B cell (primary cell): ENCODE data around the gene SYNE1. TPM values are rescaled to one million over a fixed set of nuclear protein-coding genes. Genes with fewer than 3 reads are reported as not detected.

Experiments used
- ATAC-seq: fragments of 200-7000 bp; cut with Tn5 transposase; one replicate; pipeline ENCODE4 v1.10.0; 2021; ENCODE audit warnings: low read depth, mild to moderate bottlenecking, moderate number of reproducible peaks, moderate library complexity
- CTCF ChIA-PET: fragments of 350-600 bp; sonication (Branson Sonifier 250); formaldehyde crosslinking; loops from one replicate; lab custom pipeline; 2021; ENCODE audit warnings: antibody characterized with exemption, inconsistent platforms; lab: Charles Lee
- POLR2A ChIA-PET: fragments of 350-600 bp; sonication (Branson Sonifier 250); formaldehyde crosslinking; loops from one replicate; lab custom pipeline; 2021; ENCODE audit warnings: antibody characterized with exemption; lab: Charles Lee
- DNase-seq: peaks from one replicate; pipeline ENCODE4 v3.0.0; 2013
- H2AFZ ChIP-seq: 2 replicates; pipeline ENCODE4 v1.6.1; 2012; ENCODE audit warnings: mild to moderate bottlenecking, low read depth, low read length; ENCODE audit not compliant: insufficient read depth, poor library complexity, severe bottlenecking
- H3K27ac ChIP-seq, 2 donors: 1 replicate in 1 of 2; 2 replicates in 1 of 2; pipeline ENCODE4 v1.5.1; 2012 to 2013; ENCODE audit warnings: low read length in 2 of 2, mild to moderate bottlenecking in 2 of 2, moderate library complexity in 1 of 2
- H3K27me3 ChIP-seq, 4 experiments: fragments of 200-600 bp in 1 of 4; sonication (generic) in 1 of 4; replicated peaks in 1 of 4; 1 replicate in 2 of 4; 2 replicates in 2 of 4; pipeline versions ENCODE4 v1.6.1 to v1.7.0; 2013 to 2016; ENCODE audit warnings: low read length in 3 of 4, mild to moderate bottlenecking in 2 of 4, mixed read lengths in 1 of 4, moderate library complexity in 1 of 4; ENCODE audit not compliant: insufficient read depth in 4 of 4, control insufficient read depth in 3 of 4; ENCODE audit errors: control extremely low read depth in 1 of 4
- H3K36me3 ChIP-seq, 2 experiments: replicated peaks in 1 of 2; 1 replicate in 1 of 2; 2 replicates in 1 of 2; pipeline versions ENCODE4 v1.6.1 to v1.7.1; 2013; ENCODE audit warnings: low read length in 1 of 2; ENCODE audit not compliant: insufficient read depth in 2 of 2, control insufficient read depth in 1 of 2; ENCODE audit errors: control extremely low read depth in 1 of 2, extremely low read depth in 1 of 2
- H3K4me1 ChIP-seq, 2 donors: fragments of 200-600 bp in 1 of 2; sonication (generic) in 1 of 2; 1 replicate in 1 of 2; 2 replicates in 1 of 2; pipeline versions ENCODE4 v1.5.1 to v1.6.1; 2013 to 2017; ENCODE audit warnings: low read length in 2 of 2; ENCODE audit not compliant: control insufficient read depth in 2 of 2, insufficient read depth in 2 of 2
- H3K4me2 ChIP-seq: replicated peaks from 2 replicates; pipeline ENCODE3; 2012; ENCODE audit warnings: mild to moderate bottlenecking, low read depth, low read length; ENCODE audit not compliant: poor library complexity, severe bottlenecking
- H3K4me3 ChIP-seq, 5 experiments: fragments of 200-600 bp in 1 of 5; sonication (generic) in 1 of 5; 1 replicate in 3 of 5; 2 replicates in 2 of 5; pipeline versions ENCODE4 v1.5.1 to v1.7.0; 2011 to 2016; ENCODE audit warnings: low read length in 4 of 5, mild to moderate bottlenecking in 4 of 5, low read depth in 2 of 5, control low read depth in 1 of 5, moderate library complexity in 1 of 5; ENCODE audit not compliant: insufficient read depth in 1 of 5; ENCODE audit errors: control extremely low read depth in 1 of 5, extremely low read depth in 1 of 5
- H3K79me2 ChIP-seq: fragments of 200-600 bp; sonication (generic); one replicate; pipeline ENCODE4 v1.6.0; 2016; ENCODE audit warnings: low read length; ENCODE audit not compliant: control insufficient read depth, insufficient read depth
- H3K9ac ChIP-seq: fragments of 200-600 bp; sonication (generic); 2 replicates; pipeline ENCODE4 v1.6.1; 2017; ENCODE audit warnings: mild to moderate bottlenecking, low read length, moderate library complexity
- H3K9me3 ChIP-seq, 3 donors: one replicate each; pipeline versions ENCODE4 v1.6.1 to v1.7.1; 2013; ENCODE audit warnings: low read length in 2 of 3; ENCODE audit not compliant: control insufficient read depth in 2 of 3, insufficient read depth in 1 of 3; ENCODE audit errors: control extremely low read depth in 1 of 3
- H4K20me1 ChIP-seq: 2 replicates; pipeline ENCODE4 v1.6.0; 2012; ENCODE audit warnings: mild to moderate bottlenecking, low read length; ENCODE audit not compliant: insufficient read depth, control insufficient read depth, poor library complexity, severe bottlenecking
- H3K27ac Mint-ChIP-seq: one replicate; pipeline ENCODE4 v1.8.0; 2021; ENCODE audit warnings: mixed read lengths
- H3K27me3 Mint-ChIP-seq: one replicate; pipeline ENCODE4 v1.8.0; 2021; ENCODE audit warnings: mixed read lengths
- H3K4me1 Mint-ChIP-seq: one replicate; pipeline ENCODE4 v1.8.0; 2021; ENCODE audit warnings: mixed read lengths
- H3K4me3 Mint-ChIP-seq: one replicate; pipeline ENCODE4 v1.8.0; 2021; ENCODE audit warnings: mixed read lengths
- H3K9me3 Mint-ChIP-seq: one replicate; pipeline ENCODE4 v1.8.0; 2022; ENCODE audit warnings: mixed read lengths; ENCODE audit not compliant: insufficient read depth
- EZH2 ChIP-seq: IDR thresholded peaks from 2 replicates; pipeline ENCODE4 v1.6.1; 2012; ENCODE audit warnings: borderline replicate concordance, low read depth, mild to moderate bottlenecking, moderate library complexity, low read length; ENCODE audit not compliant: insufficient read depth, poor library complexity, severe bottlenecking
- WGBS: methylation state at CpG from one replicate; pipeline ENCODE4 v1.1.5; 2013; ENCODE audit warnings: missing lambda C conversion rate; ENCODE audit not compliant: insufficient coverage; 5-methylcytosine and 5-hydroxymethylcytosine counted together
- intact Hi-C: fragments of 100-400 bp; cut with micrococcal nuclease; formaldehyde crosslinking; loops from one replicate; pipeline ENCODE4 v1.10.0; 2022
- polyA plus RNA-seq: library from polyadenylated mRNA; depleted of rRNA; stranded (reverse); fragments of >200 nt; gene quantifications from 2 replicates; pipeline ENCODE4 v1.2.3, GENCODE V29; 2012
- total RNA-seq, 2 donors: library from RNA; stranded (reverse); fragments of 120-200 nt in 1 of 2; gene quantifications; 1 replicate in 1 of 2; 2 replicates in 1 of 2; pipeline versions ENCODE4 v1.2.3 to v1.2.4, GENCODE V29; 2013 to 2022
- TF ChIP-seq, protein P1 (sequence below): fragments of 200-600 bp; IDR thresholded peaks from one replicate; pipeline ENCODE4 v1.8.0; 2022; ENCODE audit warnings: antibody characterized with exemption, mild to moderate bottlenecking

Gene SYNE1
- total and polyA plus RNA-seq, 2 donors (not counting 1 experiment from before 2014, with no cell fraction given) = 49.2 to 108 TPM

DNA sequence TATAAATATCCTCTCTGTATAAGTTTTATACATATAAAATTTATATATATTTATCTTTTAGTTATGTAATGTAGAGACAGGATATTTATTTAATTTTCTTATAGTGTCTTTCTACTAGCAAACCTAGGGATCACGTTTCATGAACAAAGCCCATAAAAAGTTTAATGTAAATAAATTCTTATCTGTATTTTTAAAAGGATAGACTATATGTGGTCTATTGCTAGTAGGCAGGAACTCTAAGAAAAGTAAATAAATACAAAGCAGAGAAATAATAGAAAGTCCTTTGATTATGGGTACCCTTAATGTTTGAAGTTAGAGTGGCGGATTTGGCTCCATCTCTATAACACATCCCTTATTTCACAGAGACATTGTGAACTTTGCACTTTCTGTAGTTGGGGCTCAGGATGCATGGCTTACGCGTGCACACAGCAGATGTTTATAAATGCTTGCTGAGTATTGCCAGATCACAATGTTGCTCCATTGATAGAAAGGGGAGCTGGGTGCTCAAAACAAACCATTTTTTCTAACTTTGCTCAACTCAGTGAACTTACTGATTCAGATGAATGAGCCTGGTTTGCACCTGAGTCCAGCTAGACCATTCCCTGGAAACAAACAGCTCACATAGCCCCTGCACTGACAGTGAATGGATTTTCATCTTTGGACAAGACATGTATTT is 179.1 kb downstream of the SYNE1 start:
- H3K9ac ChIP-seq = no peak overlapping the region
- no peak for ATAC-seq
- Mint-ChIP-seq H3K27ac (no peak overlapping the region), H3K4me1 (peaks cover 2% of the 10 kb centered on the region), H3K9me3 (no peaks in the 10 kb centered on the region), H3K27me3 (peaks cover 4% of the 10 kb centered on the region), H3K4me3 (no peak overlapping the region)
- DNase-seq = no peak
- no CpG with 5 or more reads among the region's 4 CpGs for WGBS
- no peak overlapping the region for H3K4me3 ChIP-seq
- H4K20me1 ChIP-seq = no peaks in the 10 kb centered on the region
- H3K36me3 ChIP-seq = no peaks in the 10 kb centered on the region
- ChIA-PET CTCF (no interaction called here), POLR2A (no interaction called here)
- H3K27ac ChIP-seq = no peak overlapping the region
- intact Hi-C loops = no loop called here
- no peaks in the 10 kb centered on the region for H3K4me1 ChIP-seq
- no peaks in the 10 kb centered on the region for H3K79me2 ChIP-seq
- H3K27me3 ChIP-seq = no peaks in the 10 kb centered on the region
- no peak overlapping the region for H3K4me2 ChIP-seq
- H3K9me3 ChIP-seq = no peaks in the 10 kb centered on the region
- no peak overlapping the region for H2AFZ ChIP-seq
- no peak for TF ChIP-seq EZH2
- TF ChIP-seq, protein P1, sequence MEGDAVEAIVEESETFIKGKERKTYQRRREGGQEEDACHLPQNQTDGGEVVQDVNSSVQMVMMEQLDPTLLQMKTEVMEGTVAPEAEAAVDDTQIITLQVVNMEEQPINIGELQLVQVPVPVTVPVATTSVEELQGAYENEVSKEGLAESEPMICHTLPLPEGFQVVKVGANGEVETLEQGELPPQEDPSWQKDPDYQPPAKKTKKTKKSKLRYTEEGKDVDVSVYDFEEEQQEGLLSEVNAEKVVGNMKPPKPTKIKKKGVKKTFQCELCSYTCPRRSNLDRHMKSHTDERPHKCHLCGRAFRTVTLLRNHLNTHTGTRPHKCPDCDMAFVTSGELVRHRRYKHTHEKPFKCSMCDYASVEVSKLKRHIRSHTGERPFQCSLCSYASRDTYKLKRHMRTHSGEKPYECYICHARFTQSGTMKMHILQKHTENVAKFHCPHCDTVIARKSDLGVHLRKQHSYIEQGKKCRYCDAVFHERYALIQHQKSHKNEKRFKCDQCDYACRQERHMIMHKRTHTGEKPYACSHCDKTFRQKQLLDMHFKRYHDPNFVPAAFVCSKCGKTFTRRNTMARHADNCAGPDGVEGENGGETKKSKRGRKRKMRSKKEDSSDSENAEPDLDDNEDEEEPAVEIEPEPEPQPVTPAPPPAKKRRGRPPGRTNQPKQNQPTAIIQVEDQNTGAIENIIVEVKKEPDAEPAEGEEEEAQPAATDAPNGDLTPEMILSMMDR = no peak

DNA sequence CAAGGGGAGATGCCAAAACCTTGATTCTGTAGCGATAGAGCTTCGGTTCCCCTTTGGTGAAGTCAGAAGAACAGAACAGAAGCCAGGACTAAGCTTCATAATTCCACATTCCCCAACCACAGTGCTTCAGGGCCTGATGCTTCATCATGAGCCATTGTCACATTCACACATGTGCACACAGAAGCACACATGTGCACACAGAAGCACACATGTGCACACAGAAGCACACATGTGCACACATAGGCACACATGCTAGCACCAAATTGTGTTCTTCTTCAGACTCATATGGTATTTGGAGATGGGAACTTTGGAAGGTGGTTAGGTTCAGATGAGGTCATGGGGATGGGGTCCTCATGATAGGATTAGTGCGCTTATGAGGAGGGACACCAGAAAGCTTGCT is 183.2 kb downstream of the SYNE1 start:
- Histone ChIP-seq H3K9ac (no peak overlapping the region), H3K4me2 (no peak overlapping the region), H3K36me3 (no peaks in the 10 kb centered on the region), H4K20me1 (no peaks in the 10 kb centered on the region), H3K9me3 (no peaks in the 10 kb centered on the region), H3K79me2 (no peaks in the 10 kb centered on the region), H3K27me3 (no peaks in the 10 kb centered on the region), H2AFZ (no peak overlapping the region), H3K4me1 (no peaks in the 10 kb centered on the region), H3K4me3 (no peak overlapping the region), H3K27ac (no peak overlapping the region)
- TF ChIP-seq, protein P1 = no peak
- no peak for TF ChIP-seq EZH2
- CTCF ChIA-PET = no interaction called here
- Mint-ChIP-seq H3K4me3 (no peak overlapping the region), H3K4me1 (no peaks in the 10 kb centered on the region), H3K9me3 (peaks cover 2% of the 10 kb centered on the region), H3K27ac (no peak overlapping the region), H3K27me3 (no peaks in the 10 kb centered on the region)
- DNase-seq (no peak), ATAC-seq (no peak)
- POLR2A ChIA-PET = no interaction called here
- intact Hi-C loops = no loop called here
- 95% methylated on average over 3 of the region's 3 CpGs for WGBS
